GM19239 (cell line): ENCODE data around the gene SLC19A1.

ENCODE experiments used
- DNase-seq: peaks from one replicate; pipeline ENCODE4 v3.0.0; 2011; ENCODE audit warnings: low spot score; ENCODE audit not compliant: insufficient read length
- FAIRE-seq: peaks from 2 replicates; lab custom pipeline; 2011; peaks lifted over from hg19 to GRCh38; lab: Jason Lieb, UNC

The SLC19A1 gene

GRCh38 chr21:45523411-45524101, 18.7 kb downstream of the SLC19A1 start:
- FAIRE-seq (no peak), DNase-seq (no peak)

GRCh38 chr21:45522986-45523385, 19.3 kb downstream of the SLC19A1 start:
- FAIRE-seq = no peak

GRCh38 chr21:45522381-45522780, 19.9 kb downstream of the SLC19A1 start:
- FAIRE-seq = no peak

More at GRCh38 chr21:45522986-45523385, 19.3 kb downstream of the SLC19A1 start:
- DNase-seq = no peak

GRCh38 chr21:45521241-45521640, 21.0 kb downstream of the SLC19A1 start:
- FAIRE-seq (no peak), DNase-seq (no peak)

More at GRCh38 chr21:45522381-45522780, 19.9 kb downstream of the SLC19A1 start:
- DNase-seq = no peak

- DNase-seq = no peak
- no peak for FAIRE-seq
Measured at GRCh38 chr21:45519182-45519581, 23.1 kb downstream of the SLC19A1 start.

- DNase-seq = no peak
- no peak for FAIRE-seq
Measured at GRCh38 chr21:45518742-45519141, 23.5 kb downstream of the SLC19A1 start.

GRCh38 chr21:45517249-45518065, 24.8 kb downstream of the SLC19A1 start:
- DNase-seq = no peak
- no peak for FAIRE-seq

GRCh38 chr21:45516671-45517151, 25.5 kb downstream of the SLC19A1 start:
- FAIRE-seq (no peak), DNase-seq (no peak)

- FAIRE-seq (no peak), DNase-seq (no peak)
Measured at GRCh38 chr21:45516071-45516670, 26.1 kb downstream of the SLC19A1 start.

GRCh38 chr21:45515241-45516061, 26.8 kb downstream of the SLC19A1 start:
- FAIRE-seq (no peak), DNase-seq (no peak)

- no peak for FAIRE-seq
Measured at GRCh38 chr21:45514311-45515021, 27.8 kb downstream of the SLC19A1 start.

GRCh38 chr21:45513741-45514310, 28.4 kb downstream of the SLC19A1 start:
- FAIRE-seq (no peak), DNase-seq (no peak)

More at GRCh38 chr21:45514311-45515021, 27.8 kb downstream of the SLC19A1 start:
- no peak for DNase-seq

- no peak for DNase-seq
Measured at GRCh38 chr21:45513003-45513717, 29.1 kb downstream of the SLC19A1 start.

GRCh38 chr21:45512626-45513002, 29.6 kb downstream of the SLC19A1 start:
- FAIRE-seq (no peak), DNase-seq (no peak)

More at GRCh38 chr21:45513003-45513717, 29.1 kb downstream of the SLC19A1 start:
- no peak for FAIRE-seq

- DNase-seq (no peak), FAIRE-seq (no peak)
Measured at GRCh38 chr21:45511661-45512431, 30.4 kb downstream of the SLC19A1 start.

GRCh38 chr21:45511007-45511406, 31.2 kb downstream of the SLC19A1 start:
- DNase-seq (no peak), FAIRE-seq (no peak)

- FAIRE-seq = no peak
- DNase-seq = no peak
Measured at GRCh38 chr21:45510466-45510955, 31.7 kb downstream of the SLC19A1 start.
